ENCODE data around the gene CGB1. TPM values are rescaled to one million over a fixed set of nuclear protein-coding genes. Genes with fewer than 3 reads are reported as not detected.

Gene CGB1
- polyA plus RNA-seq, 1 donor (not counting 4 experiments of a cell fraction or from before 2014, with no cell fraction given), result not detected

DNA sequence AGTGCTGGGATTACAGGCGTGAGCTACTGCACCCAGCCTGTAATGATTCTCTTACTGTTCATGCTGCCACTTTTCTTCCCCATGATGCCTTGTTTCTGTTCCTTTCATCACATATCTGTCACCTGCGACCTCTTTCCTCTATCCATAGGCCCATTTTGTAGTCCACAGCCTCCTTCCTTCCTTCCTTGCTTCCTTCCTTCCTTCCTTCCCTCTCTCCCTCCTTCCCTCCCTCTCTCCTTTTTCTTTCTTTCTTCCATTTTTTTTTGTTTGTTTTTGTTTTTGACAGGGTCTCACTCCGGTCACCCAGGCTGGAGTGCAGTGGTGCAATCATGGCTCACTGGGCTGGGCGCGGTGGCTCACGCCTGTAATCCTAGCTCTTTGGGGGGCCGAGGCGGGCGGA is 47.8 kb downstream of the CGB1 start:
- DNase-seq (ENCODE audit: low read depth, low spot score) (no peak), FAIRE-seq (no peak)
- H2AFZ ChIP-seq (ENCODE audit: control insufficient read depth, low read length), result no peak overlapping the region
- dilution Hi-C loops (cut with MboI; ENCODE audit: extremely low pct_ligation_motif_present, low sequenced_read_pairs), result no loop called here
- peaks cover 38 to 42% of the 10 kb centered on the region in 2 experiments for H3K36me3 ChIP-seq (ENCODE audit: control insufficient read depth in 2 of 2, extremely low read depth in 1 of 2, insufficient read depth in 2 of 2, low read length in 2 of 2)
- H3K9me3 ChIP-seq (ENCODE audit: control insufficient read depth, low read depth, low read length), result no peaks in the 10 kb centered on the region
- TF ChIP-seq, protein P1, sequence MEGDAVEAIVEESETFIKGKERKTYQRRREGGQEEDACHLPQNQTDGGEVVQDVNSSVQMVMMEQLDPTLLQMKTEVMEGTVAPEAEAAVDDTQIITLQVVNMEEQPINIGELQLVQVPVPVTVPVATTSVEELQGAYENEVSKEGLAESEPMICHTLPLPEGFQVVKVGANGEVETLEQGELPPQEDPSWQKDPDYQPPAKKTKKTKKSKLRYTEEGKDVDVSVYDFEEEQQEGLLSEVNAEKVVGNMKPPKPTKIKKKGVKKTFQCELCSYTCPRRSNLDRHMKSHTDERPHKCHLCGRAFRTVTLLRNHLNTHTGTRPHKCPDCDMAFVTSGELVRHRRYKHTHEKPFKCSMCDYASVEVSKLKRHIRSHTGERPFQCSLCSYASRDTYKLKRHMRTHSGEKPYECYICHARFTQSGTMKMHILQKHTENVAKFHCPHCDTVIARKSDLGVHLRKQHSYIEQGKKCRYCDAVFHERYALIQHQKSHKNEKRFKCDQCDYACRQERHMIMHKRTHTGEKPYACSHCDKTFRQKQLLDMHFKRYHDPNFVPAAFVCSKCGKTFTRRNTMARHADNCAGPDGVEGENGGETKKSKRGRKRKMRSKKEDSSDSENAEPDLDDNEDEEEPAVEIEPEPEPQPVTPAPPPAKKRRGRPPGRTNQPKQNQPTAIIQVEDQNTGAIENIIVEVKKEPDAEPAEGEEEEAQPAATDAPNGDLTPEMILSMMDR (optimal IDR thresholded peaks at IDR 0.05 in 1 of 3, IDR thresholded peaks at IDR 0.05 in 1 of 3, conservative IDR thresholded peaks at IDR 0.05 in 1 of 3; ENCODE audit: extremely low read depth in 1 of 3, insufficient read depth in 2 of 3, low read length in 3 of 3), result no peak
- TF ChIP-seq EZH2 (IDR thresholded peaks at IDR 0.05; ENCODE audit: low read length), result no peak
- H4K20me1 ChIP-seq (ENCODE audit: control insufficient read depth, extremely low read depth, insufficient read depth, low read length), result no peaks in the 10 kb centered on the region
- peaks cover 41% of the 10 kb centered on the region for H3K79me2 ChIP-seq (ENCODE audit: control insufficient read depth, insufficient read depth, low read length)
- H3K27me3 ChIP-seq (ENCODE audit: control insufficient read depth, extremely low read depth, insufficient read depth, low read length), result no peaks in the 10 kb centered on the region
- H3K9me1 ChIP-seq (ENCODE audit: control insufficient read depth, extremely low read depth, insufficient read depth, low read length), result no peaks in the 10 kb centered on the region
- no peak overlapping the region for H3K4me2 ChIP-seq (ENCODE audit: control insufficient read depth, extremely low read depth, insufficient read depth, low read depth, low read length)
- no peak overlapping the region for H3K9ac ChIP-seq (ENCODE audit: control insufficient read depth, extremely low read depth, insufficient read depth, low read length)
- H3K4me3 ChIP-seq (ENCODE audit: control insufficient read depth in 2 of 3, extremely low read depth in 1 of 3, insufficient read depth in 2 of 3, low read depth in 1 of 3, low read length in 3 of 3), result no peak overlapping the region
- H3K4me1 ChIP-seq (ENCODE audit: control insufficient read depth, extremely low read depth, insufficient read depth, low read length), result peaks cover 4% of the 10 kb centered on the region
- no peak overlapping the region for H3K27ac ChIP-seq (ENCODE audit: control insufficient read depth, insufficient read depth, low read length)

DNA sequence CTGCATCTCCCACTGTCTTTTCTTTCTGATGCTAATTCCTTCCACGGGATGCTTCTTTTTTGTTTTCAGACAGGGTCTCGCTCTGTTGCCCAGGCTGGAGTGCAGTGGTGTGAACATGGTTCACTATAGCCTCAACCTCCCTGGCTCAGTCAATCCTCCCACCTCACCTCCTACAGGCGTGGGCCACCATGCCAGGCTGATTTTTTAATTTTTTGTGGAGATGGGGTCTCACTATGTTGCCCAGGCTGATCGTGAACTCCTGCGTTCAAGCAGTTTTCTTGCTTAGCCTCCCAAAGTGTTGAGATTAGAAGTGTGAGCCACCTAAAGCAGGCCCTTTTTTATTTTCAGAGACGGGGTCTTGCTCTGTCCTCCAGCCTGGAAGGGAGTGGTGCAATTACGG is 48.4 kb downstream of the CGB1 start:
- dilution Hi-C loops (cut with MboI; ENCODE audit: extremely low pct_ligation_motif_present, low sequenced_read_pairs), result no loop called here
- Histone ChIP-seq H3K4me2 (ENCODE audit: control insufficient read depth, extremely low read depth, insufficient read depth, low read depth, low read length) (no peak overlapping the region), H3K9me1 (ENCODE audit: control insufficient read depth, extremely low read depth, insufficient read depth, low read length) (no peaks in the 10 kb centered on the region), H3K27me3 (ENCODE audit: control insufficient read depth, extremely low read depth, insufficient read depth, low read length) (no peaks in the 10 kb centered on the region), H3K27ac (ENCODE audit: control insufficient read depth, insufficient read depth, low read length) (no peak overlapping the region), H3K4me3 (ENCODE audit: control insufficient read depth in 2 of 3, extremely low read depth in 1 of 3, insufficient read depth in 2 of 3, low read depth in 1 of 3, low read length in 3 of 3) (no peak overlapping the region), H3K9me3 (ENCODE audit: control insufficient read depth, low read depth, low read length) (no peaks in the 10 kb centered on the region), H3K79me2 (ENCODE audit: control insufficient read depth, insufficient read depth, low read length) (peaks cover 39% of the 10 kb centered on the region), H4K20me1 (ENCODE audit: control insufficient read depth, extremely low read depth, insufficient read depth, low read length) (no peaks in the 10 kb centered on the region), H3K36me3 (ENCODE audit: control insufficient read depth in 2 of 2, extremely low read depth in 1 of 2, insufficient read depth in 2 of 2, low read length in 2 of 2) (peaks cover 42 to 47% of the 10 kb centered on the region in 2 experiments), H3K4me1 (ENCODE audit: control insufficient read depth, extremely low read depth, insufficient read depth, low read length) (peaks cover 4% of the 10 kb centered on the region), H2AFZ (ENCODE audit: control insufficient read depth, low read length) (no peak overlapping the region), H3K9ac (ENCODE audit: control insufficient read depth, extremely low read depth, insufficient read depth, low read length) (no peak overlapping the region)
- TF ChIP-seq, protein P1 (optimal IDR thresholded peaks at IDR 0.05 in 1 of 3, IDR thresholded peaks at IDR 0.05 in 1 of 3, conservative IDR thresholded peaks at IDR 0.05 in 1 of 3; ENCODE audit: extremely low read depth in 1 of 3, insufficient read depth in 2 of 3, low read length in 3 of 3), result no peak
- TF ChIP-seq EZH2 (IDR thresholded peaks at IDR 0.05; ENCODE audit: low read length), result no peak
- FAIRE-seq (no peak), DNase-seq (ENCODE audit: low read depth, low spot score) (no peak)
